ENCODE results near the gene OR6S1.
"Not testable (repeated sequence)": the region's sequence is repeated elsewhere in the genome, so short reads cannot be mapped to it uniquely, and the experiment has no call there.

Gene OR6S1

DNA sequence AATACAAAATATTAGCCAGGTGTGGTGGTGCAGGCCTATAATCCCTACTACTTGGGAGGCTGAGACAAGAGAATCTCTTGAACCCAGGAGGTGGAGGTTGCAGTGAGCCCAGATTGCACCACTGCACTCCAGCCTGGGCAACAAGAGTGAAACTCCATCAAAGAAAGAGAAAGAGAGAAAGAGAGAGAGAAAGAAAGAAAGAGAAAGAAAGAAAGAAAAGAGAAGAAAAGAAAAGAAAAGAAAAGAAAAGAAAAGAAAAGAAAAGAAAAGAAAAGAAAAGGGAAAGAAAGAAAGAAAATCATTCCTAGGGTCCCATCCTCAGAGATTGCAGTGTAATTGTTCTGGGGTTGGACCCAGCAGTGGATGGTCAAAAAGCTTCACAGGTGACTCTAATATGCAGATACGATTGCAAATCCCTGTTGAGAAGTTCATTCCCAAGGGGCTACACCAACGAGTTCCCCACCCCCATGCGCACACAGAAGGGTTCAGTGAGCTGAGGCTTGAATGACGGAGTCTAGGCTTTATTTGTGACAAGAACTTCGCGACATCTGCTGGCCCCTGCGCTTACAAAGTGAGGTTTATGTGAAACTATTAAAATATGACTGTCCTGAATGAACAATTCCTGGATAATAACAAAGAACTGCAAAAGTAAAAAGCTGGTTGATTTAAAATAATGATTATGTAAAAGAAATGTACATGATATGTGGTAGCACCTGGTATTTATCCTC is 32.9 kb downstream of the OR6S1 start:
- DNase-seq = no peak

GRCh38 chr14:20607617-20608016 is 33.9 kb downstream of the OR6S1 start:
- no peak for DNase-seq

- DNase-seq = no peak
Observed at GRCh38 chr14:20606902-20607242, 34.6 kb downstream of the OR6S1 start.

GRCh38 chr14:20606190-20606901 is 35.1 kb downstream of the OR6S1 start:
- no peak for DNase-seq

DNA sequence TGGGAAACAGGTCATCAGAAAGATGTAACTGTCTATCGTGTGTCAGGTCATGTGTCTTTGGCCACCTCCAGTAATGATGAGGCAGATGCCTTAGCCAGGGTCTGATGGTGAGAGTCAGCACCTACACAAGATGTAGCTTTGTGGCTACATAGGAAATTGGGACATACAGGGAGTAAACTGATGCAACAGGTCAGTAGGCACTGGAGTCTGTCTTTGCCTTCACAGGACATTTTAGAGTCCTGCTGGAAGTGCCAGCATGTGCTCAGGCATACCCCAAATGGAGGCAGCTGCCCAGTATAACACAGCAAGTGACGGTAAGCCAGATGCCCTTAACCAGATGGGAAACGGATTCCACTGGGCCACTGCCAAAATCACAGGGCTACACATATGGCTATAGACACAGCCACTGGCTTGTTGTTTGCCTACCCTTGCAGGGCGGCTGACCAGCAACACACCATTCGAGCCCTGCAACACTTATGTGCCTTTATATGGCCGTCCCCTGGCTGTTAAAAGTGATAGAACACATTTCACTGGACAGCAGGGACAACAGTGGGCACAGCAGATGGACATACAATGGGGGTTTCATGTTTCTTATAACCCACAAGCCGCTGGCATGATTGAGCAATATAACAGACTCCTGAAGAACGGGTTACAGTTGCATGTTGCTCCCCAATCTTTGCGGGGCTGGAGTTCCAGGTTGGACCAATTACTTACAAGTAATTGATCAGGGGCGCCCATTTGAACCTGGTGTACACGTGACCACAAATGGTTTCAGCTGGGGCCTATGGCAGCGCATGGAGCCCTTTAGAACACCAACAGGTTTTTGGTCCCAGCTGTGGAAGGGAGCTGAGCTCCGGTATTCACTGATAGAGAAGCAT is 37.4 kb downstream of the OR6S1 start:
- no peak for DNase-seq

DNA sequence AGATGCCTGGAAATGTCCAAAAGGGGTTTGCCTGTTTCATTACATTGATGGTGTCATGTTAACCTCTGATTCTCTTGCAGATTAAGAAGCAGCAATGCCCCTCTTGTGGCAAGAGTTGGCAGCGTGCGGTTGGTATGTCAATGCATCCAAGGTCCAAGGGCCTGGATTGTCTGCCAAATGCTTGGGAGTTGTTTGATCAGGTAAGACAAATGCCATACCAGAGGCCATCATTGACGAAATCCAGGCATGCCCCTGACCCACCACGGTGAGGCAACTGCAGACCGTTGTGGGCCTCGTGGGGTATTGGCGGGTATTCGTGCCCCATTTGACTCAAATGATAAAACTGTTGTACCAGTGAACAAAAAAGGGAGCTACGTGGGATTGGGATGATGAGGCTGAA is 38.9 kb downstream of the OR6S1 start:
- no peak for DNase-seq

DNA sequence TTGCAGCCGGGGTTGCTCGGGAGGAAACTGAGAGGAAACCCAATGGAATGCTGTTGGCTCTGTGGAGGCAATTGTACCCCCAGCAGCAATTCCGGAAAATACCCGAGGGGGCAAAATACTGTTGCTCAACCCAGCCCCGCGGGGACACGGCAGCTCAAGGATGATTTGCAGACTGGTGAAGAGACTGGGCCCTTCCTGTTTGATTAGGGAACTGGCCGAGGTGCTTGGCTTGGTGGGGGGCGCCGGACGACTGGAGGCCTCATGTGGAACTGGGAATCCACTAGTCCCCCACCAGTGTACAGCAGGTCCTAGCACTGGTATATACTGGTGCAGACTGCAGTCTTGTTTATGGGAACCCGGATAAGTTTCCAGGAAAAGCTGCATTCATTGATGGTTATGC is 40.0 kb downstream of the OR6S1 start:
- DNase-seq = no peak

DNA sequence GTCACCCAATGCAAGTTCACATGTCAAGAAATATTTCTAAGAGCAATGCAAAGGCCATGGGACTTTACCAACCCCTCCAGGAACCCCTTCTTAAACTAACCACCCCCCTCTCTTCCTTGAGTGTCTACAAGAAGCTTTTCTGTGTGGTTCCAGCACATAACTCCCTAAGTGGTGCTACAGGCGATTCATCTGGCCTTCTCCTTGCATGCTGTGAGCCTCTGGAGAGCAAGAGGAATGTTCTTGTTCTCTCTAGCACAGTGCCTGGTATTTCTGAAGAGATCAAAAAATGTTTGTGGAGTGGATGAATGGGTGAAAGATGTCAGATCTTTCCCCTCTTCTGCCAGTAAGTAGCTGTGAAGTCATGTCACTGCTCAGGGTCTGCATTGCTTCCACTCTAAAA is 44.4 kb downstream of the OR6S1 start:
- DNase-seq = no peak

DNA sequence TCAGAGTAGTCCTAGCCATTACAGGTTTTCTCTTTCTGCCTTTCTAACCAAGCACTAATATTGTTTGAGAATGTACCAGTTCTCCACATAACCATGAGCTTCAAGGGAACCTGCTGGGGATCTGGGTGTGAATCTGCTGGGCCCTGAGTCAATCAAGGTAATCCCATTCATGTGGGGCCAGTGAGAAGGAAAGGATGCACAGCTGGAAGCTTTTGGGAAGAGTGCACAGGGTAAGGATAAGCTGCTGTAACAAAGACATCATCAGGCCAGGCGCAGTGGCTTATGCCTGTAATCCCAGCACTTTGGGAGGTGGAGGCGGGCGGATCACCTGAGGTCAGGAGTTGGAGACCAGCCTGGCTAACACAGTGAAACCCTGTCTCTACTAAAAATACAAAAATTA is 45.8 kb downstream of the OR6S1 start:
- DNase-seq = not testable (repeated sequence)

GRCh38 chr14:20592574-20592973 is 48.9 kb downstream of the OR6S1 start:
- no peak for DNase-seq

DNA sequence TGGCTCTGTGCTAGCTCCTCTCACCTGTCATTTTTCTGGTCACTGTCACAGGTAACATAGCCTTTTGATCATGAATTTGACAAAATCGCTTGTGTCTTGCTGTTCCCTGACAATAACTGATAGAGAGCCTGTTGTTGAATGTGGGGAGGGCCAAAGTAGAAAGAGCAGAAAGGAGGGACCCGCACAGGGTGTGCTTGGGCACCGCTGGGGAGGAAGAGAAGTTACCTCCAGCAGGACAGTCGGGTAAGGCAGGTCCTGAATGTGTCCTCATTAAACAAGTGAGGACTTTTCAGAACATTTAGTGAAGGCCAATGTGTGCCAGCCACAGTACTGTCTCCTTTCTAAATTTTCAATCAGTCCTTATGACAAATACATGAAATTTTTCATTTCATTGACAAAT is 50.3 kb downstream of the OR6S1 start, which contains the start of gene RNASE12:
Gene RNASE12, minus strand, starts transcription at position 142 of the 400 bp plus-strand sequence. CDS start 653 bp downstream, outside the sequence.
- DNase-seq = no peak

Data from NCI-H187 (cell line).